Stomach smooth muscle (tissue), 2 donors: ENCODE data around the gene FURIN.
A peak's percentile ranks its signal among the peaks of the same experiment; 100 is the strongest.
"Not testable (repeated sequence)": the region's sequence is repeated elsewhere in the genome, so short reads cannot be mapped to it uniquely, and the experiment has no call there.

ENCODE experiments used
- H3K27ac ChIP-seq: one replicate; pipeline ENCODE4 v1.7.0; 2013; ENCODE audit warnings: mild to moderate bottlenecking, low read length, inconsistent platforms
- H3K27me3 ChIP-seq, 2 donors: one replicate each; pipeline ENCODE4 v1.7.0; 2013; ENCODE audit warnings: low read length in 2 of 2; ENCODE audit not compliant: insufficient read depth in 2 of 2, control insufficient read depth in 1 of 2
- H3K36me3 ChIP-seq, 2 donors: one replicate each; pipeline ENCODE4 v1.7.0; 2013; ENCODE audit warnings: low read length in 2 of 2; ENCODE audit not compliant: control insufficient read depth in 2 of 2, insufficient read depth in 2 of 2
- H3K4me1 ChIP-seq: one replicate; pipeline ENCODE4 v1.7.0; 2013; ENCODE audit warnings: low read length; ENCODE audit not compliant: control insufficient read depth, insufficient read depth
- H3K4me3 ChIP-seq, 2 donors: one replicate each; pipeline ENCODE4 v1.7.0; 2013; ENCODE audit warnings: low read length in 2 of 2
- H3K9ac ChIP-seq, 2 donors: one replicate each; pipeline ENCODE4 v1.7.0; 2013; ENCODE audit warnings: low read length in 2 of 2, mild to moderate bottlenecking in 1 of 2
- H3K9me3 ChIP-seq, 2 donors: one replicate each; pipeline ENCODE4 v1.7.0; 2013; ENCODE audit warnings: low read length in 2 of 2; ENCODE audit not compliant: control insufficient read depth in 2 of 2
- donor health status: healthy.
- donor health status: Pancreatic carcinoma.

Gene FURIN

DNA sequence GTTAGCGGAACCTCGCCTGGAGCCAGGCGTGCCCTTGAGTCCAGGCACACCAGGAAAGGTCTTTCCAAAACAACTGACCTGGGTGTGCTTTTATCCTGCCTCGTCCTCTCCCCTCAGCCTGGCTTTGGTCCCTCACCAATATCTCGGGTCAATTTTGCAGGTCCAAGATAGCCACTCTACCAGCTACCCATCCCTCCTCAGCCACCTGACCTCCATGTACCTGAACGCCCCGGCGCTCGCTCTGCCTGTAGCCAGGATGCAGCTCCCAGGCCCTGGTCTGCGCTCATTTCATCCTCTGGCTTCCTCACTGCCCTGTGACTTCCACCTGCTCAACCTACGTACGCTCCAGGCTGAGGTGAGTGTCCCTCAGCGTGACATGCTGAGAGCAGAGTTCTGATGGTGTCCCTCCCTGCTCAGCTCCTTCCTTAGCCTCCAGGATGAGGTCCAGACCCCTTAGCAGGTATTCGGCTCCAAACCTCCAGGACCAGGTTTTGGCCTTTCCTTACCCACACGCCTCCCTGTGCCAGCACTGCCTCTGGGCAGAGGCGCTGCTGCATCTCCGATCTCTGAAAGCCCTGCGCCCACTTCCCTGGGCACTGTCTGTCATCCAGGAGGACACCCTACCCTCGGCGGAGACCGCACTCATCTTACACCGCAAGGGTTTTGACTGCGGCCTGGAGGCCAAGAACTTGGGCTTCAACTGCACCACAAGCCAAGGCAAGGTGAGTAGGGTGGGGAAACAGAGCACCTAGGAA lies 49.8 kb downstream of the FURIN start:
- Histone ChIP-seq H3K4me1 (no peaks in the 10 kb centered on the region), H3K27ac (no peak overlapping the region), H3K9me3 (no peaks in the 10 kb centered on the region), H3K36me3 (peaks cover 47 to 72% of the 10 kb centered on the region in 2 donors), H3K27me3 (no peaks in the 10 kb centered on the region), H3K9ac (no peak overlapping the region), H3K4me3 (no peak overlapping the region)

DNA sequence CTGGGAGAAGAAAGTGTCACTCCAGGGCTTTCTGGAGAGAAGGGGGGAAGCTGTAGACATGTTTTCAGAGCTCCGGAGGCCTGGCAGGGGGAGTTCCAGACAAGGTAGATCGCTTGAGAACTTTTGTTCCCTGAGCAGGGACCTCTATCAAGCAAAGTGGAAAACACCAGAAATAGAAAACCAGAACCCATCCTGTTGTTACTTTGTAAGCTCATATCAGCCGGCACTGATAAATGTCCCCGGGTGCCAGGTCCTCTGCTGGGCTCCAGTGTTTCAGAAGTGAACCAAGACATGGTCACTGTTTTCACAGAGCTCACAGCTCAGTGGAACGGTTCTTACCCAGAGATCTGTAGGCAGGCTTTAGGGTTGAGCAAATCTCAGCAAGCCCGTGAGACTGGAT lies 50.4 kb downstream of the FURIN start:
- H3K9me3 ChIP-seq = no peaks in the 10 kb centered on the region
- H3K4me1 ChIP-seq = no peaks in the 10 kb centered on the region
- H3K27me3 ChIP-seq = no peaks in the 10 kb centered on the region
- H3K36me3 ChIP-seq = peaks cover 41 to 66% of the 10 kb centered on the region in 2 donors
- no peak overlapping the region for H3K27ac ChIP-seq
- no peak overlapping the region for H3K4me3 ChIP-seq
- H3K9ac ChIP-seq = no peak overlapping the region

DNA sequence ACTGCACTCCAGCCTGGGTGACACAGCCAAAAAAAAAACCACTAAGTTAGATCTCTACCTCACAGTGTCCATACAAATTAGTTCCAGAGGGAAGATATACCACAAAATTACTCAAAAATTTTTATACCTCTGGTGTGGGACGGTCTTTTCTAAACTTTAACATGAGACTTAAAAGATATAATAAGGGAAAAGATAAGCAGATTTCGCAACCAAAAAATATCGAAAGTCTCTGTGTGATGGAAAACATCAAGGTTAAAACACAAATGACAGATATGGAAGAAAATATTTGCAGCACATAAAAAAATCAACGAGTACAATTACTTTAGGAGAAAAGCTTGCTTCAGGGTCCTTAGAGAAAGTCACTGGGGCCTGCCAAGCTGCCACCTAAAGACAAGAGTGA lies 53.5 kb downstream of the FURIN start:
- H3K4me1 ChIP-seq = no peaks in the 10 kb centered on the region
- peaks cover 29 to 40% of the 10 kb centered on the region in 2 donors for H3K36me3 ChIP-seq

DNA sequence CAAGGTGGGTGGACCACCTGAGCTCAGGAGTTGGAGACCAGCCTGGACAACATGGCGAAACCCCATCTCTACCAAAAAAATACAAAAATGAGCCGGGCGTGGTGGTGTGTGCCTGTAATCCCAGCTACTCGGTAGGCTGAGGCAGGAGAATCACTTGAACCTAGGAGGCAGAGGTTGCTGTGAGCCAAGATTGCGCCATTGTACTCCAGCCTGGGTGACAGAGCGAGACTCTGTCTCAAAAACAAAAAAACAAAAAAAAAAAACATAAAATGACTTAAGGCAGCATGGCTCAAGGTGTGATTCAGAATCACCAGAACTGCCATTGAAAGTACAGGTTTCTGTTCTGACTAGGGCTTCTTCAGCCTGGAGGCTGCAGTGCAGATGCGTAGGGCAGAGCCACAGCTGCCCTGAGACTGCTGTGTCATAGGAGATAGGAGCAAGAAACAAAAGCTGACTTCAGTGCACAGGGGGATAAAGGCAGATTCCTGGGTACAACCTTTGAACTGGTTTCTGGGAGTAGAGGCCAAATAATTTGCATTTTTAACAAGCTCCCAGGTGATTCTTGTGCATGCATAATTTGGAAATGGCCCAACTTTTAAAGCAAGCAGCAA lies 54.4 kb downstream of the FURIN start:
- H3K27me3 ChIP-seq, H3K4me3 ChIP-seq, H3K27ac ChIP-seq, H3K9ac ChIP-seq, H3K4me1 ChIP-seq, H3K9me3 ChIP-seq: not testable (repeated sequence)
- peaks cover 21 to 31% of the 10 kb centered on the region in 2 donors for H3K36me3 ChIP-seq

More for the DNA sequence above, 53.5 kb downstream of the FURIN start:
- Histone ChIP-seq H3K9ac (no peak overlapping the region), H3K27me3 (no peaks in the 10 kb centered on the region), H3K4me3 (no peak overlapping the region), H3K9me3 (no peaks in the 10 kb centered on the region), H3K27ac (no peak overlapping the region)

DNA sequence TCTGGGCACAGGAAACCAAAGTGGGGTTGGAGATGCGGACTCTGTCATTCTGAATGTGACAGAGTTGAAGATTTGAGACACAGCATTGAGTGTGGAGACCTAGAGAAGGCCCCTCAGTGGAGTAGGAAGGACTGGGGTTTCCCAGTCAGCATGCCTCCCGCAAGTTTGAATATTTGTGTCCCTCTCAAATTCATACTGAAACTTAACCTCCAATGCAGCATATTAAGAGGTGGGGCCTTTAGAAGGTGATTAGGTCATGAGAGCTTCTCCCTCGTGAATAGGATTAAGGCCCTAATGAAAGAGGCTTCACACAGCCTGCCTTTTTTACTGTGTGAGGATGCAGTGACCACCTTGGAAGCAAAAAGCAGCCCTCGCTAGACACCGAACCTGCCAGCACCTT lies 56.0 kb downstream of the FURIN start:
- Histone ChIP-seq H3K4me3 (no peak overlapping the region), H3K9ac (no peak overlapping the region), H3K36me3 (peaks cover 9 to 18% of the 10 kb centered on the region in 2 donors), H3K4me1 (no peaks in the 10 kb centered on the region), H3K9me3 (no peaks in the 10 kb centered on the region), H3K27ac (no peak overlapping the region), H3K27me3 (no peaks in the 10 kb centered on the region)

DNA sequence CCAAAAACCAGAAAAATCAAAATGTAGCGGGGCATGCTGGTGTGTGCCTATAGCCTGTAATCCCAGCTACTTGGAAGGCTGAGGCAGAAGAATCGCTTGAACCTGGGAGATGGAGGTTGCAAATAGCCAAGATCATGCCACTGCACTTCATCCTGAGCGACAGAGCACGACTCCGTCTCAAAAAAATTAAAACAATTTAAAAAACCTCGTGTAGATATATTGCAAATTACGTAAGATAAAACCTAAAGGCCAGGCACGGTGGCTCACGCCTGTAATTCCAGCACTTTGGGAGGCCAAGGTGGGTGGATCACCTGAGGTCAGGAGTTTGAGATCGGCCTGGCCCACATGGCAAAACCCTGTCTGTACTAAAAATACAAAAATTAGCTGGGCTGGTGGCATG lies 58.4 kb downstream of the FURIN start:
- peaks cover 13% of the 10 kb centered on the region for H3K4me1 ChIP-seq
- H3K27me3 ChIP-seq, H3K27ac ChIP-seq, H3K36me3 ChIP-seq, H3K4me3 ChIP-seq, H3K9ac ChIP-seq, H3K9me3 ChIP-seq: not testable (repeated sequence)

DNA sequence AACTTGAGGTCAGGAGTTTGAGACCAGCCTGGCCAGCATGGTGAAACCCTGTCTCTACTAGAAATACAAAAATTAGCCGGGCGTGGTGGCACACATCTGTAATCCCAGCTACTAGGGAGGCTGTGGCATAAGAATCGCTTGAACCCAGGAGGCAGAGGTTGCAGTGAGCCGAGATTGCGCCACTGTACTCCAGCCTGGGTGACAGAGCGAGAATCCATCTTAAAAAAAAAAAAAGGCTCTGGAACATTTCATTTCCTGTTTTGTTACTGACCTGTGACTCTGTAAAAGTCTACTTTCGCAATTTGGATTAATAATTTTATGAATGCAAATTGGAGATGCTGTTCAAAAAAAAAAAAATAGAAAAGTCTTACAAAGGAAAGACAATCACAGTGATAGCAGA lies 59.7 kb downstream of the FURIN start:
- not testable (repeated sequence) for H3K27ac ChIP-seq, H3K27me3 ChIP-seq, H3K36me3 ChIP-seq, H3K9ac ChIP-seq, H3K9me3 ChIP-seq, H3K4me3 ChIP-seq
- peaks cover 24% of the 10 kb centered on the region for H3K4me1 ChIP-seq

DNA sequence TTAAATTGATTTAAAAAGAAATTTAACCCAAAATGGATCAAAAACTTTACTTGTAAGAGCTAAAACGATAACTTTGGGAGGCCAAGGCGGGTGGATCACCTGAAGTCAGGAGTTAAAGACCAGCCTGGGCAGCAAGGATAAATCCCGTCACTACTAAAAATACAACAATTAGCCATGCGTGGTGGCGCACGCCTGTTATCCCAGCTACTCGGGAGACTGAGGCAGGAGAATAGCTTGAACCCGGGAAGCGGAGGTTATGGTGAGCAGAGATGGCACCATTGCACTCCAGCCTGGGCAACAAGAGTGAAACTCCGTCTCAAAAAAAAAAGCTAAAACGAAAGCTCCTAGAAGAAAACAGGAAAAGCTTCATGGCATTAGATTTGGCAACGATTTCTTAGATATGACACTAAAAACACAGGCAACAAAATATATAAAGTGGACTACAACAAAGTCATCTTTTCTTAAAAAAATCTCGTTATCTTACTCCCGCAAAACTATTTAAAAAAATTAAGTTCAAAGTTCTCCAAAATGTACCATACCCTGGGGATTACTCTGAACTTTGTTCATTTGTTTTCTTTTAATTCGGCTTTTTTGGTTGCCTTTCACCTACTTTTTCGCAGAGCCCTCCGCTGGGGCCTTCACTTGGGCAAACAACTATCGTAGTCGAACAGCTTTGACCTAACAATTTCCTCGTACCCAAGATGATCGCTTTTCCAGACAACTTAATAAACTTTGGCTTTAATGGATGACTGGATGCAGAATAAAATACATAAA lies 61.0 kb downstream of the FURIN start:
- no peaks in the 10 kb centered on the region for H3K27me3 ChIP-seq
- no peaks in the 10 kb centered on the region for H3K36me3 ChIP-seq
- H3K4me3 ChIP-seq = peak overlapping the region; percentile 80 to 84
- peak overlapping the region; percentile 78 for H3K27ac ChIP-seq
- H3K4me1 ChIP-seq = peaks cover 31% of the 10 kb centered on the region
- H3K9me3 ChIP-seq = no peaks in the 10 kb centered on the region
- peak overlapping the region; percentile 84 to 86 for H3K9ac ChIP-seq

DNA sequence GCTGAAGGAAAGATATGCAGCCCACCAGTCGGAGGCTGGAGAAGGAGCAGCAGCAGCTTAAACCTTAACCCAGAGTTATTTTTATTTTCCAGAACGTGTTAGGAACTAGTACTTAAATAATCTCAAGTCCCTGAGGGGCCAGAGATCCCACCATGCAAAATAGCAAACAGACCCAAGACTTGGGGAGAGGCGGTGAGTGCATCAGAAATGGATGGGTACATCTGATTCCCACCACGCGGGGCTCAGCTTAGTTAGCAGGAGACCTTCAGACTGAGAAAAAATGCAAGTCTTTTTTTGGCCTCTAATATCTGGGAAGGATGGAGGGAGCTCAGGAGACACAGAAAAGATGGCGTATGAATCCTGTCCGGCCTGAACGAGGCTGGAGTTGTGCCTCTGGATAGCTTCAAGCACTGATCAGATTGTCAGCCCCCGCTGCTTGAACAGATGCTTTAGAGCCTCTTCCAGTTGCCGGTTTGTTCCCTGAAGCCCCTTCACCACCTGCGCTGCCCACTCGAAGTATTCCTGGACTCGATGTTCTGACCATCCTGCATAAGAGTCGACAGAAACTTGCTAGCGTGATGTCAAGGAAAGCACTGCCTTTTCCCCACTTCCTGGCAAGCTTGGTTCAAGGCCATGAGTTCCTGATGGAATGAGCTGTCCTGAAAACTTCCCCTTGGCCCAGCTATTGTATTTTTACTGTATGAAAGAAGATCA lies 62.6 kb downstream of the FURIN start:
- Histone ChIP-seq H3K9me3 (no peaks in the 10 kb centered on the region), H3K27me3 (no peaks in the 10 kb centered on the region), H3K9ac (peak overlapping the region; percentile 29 to 84), H3K36me3 (no peaks in the 10 kb centered on the region), H3K4me3 (peak overlapping the region; percentile 80 to 84), H3K4me1 (peaks cover 45% of the 10 kb centered on the region), H3K27ac (peak overlapping the region; percentile 78)

DNA sequence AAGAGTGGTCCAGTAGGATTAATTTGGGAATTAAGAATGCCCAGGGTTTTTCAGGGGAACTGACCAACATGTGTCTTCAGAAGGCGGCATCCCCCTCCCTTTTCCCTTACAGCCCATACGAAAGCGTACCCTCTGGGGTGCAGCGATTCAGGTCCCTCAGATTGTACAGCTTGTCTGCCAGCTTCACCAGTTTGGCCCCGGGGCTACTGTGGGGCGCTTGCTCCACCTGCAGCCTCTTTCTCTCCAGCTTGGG lies 63.1 kb downstream of the FURIN start:
- peak overlapping the region; percentile 78 for H3K27ac ChIP-seq
- no peaks in the 10 kb centered on the region for H3K9me3 ChIP-seq
- peak overlapping the region in 1 of 2 donors; percentile 92 for H3K4me3 ChIP-seq
- no peaks in the 10 kb centered on the region for H3K36me3 ChIP-seq
- peaks cover 50% of the 10 kb centered on the region for H3K4me1 ChIP-seq
- no peaks in the 10 kb centered on the region for H3K27me3 ChIP-seq
- peak overlapping the region in 1 of 2 donors; percentile 70 for H3K9ac ChIP-seq
